ENCODE results near the gene RABGAP1L.

- TF ChIP-seq CTCF (conservative IDR thresholded peaks at IDR 0.05; ENCODE audit: low read length) (no peak), EZH2phosphoT487 (IDR thresholded peaks at IDR 0.05; ENCODE audit: borderline replicate concordance, low read depth, low read length) (no peak)
These were observed 237.9 kb downstream of the RABGAP1L start for GRCh38 chr1:174397261-174397660.

Measured in OCI-LY7 (cell line).